CD14-positive monocyte (primary cell): ENCODE results near the gene ZNF274. TPM values are rescaled to one million over a fixed set of nuclear protein-coding genes. Genes with fewer than 3 reads are reported as not detected.
A peak's percentile ranks its signal among the peaks of the same experiment; 100 is the strongest.

Source experiments
- DNase-seq, 3 donors: peaks; one replicate each; pipeline ENCODE4 v3.0.0-alpha.2; 2011 to 2022
- H2AFZ ChIP-seq: 2 replicates; pipeline ENCODE4 v1.6.0; 2012; ENCODE audit warnings: mild to moderate bottlenecking, low read depth, low read length, inconsistent platforms; ENCODE audit not compliant: insufficient read depth, poor library complexity, severe bottlenecking
- H3K27ac ChIP-seq, 2 donors: 1 replicate in 1 of 2; 2 replicates in 1 of 2; pipeline ENCODE4 v1.5.1; 2012 to 2013; ENCODE audit warnings: low read length in 2 of 2, control low read depth in 1 of 2, inconsistent platforms in 1 of 2, low read depth in 1 of 2, mild to moderate bottlenecking in 1 of 2
- H3K27me3 ChIP-seq, 2 donors: one replicate each; pipeline versions ENCODE4 v1.6.0 to v1.6.1; 2011 to 2013; ENCODE audit warnings: low read length in 2 of 2; ENCODE audit not compliant: control insufficient read depth in 2 of 2, insufficient read depth in 2 of 2
- H3K36me3 ChIP-seq, 2 donors: replicated peaks in 1 of 2; 1 replicate in 1 of 2; 2 replicates in 1 of 2; pipeline versions ENCODE4 v1.5.1 to v1.6.1; 2012 to 2013; ENCODE audit warnings: low read length in 2 of 2, control low read depth in 1 of 2, inconsistent platforms in 1 of 2, mild to moderate bottlenecking in 1 of 2; ENCODE audit not compliant: insufficient read depth in 2 of 2, control insufficient read depth in 1 of 2
- H3K4me1 ChIP-seq, 2 donors: 1 replicate in 1 of 2; 2 replicates in 1 of 2; pipeline versions ENCODE4 v1.5.1 to v1.6.1; 2012 to 2013; ENCODE audit warnings: low read length in 2 of 2, control low read depth in 1 of 2, inconsistent platforms in 1 of 2, mild to moderate bottlenecking in 1 of 2, moderate library complexity in 1 of 2; ENCODE audit not compliant: insufficient read depth in 2 of 2, control insufficient read depth in 1 of 2
- H3K4me2 ChIP-seq: replicated peaks from 2 replicates; pipeline ENCODE3; 2012; ENCODE audit warnings: low read length, moderate library complexity, mild to moderate bottlenecking; ENCODE audit not compliant: poor library complexity, severe bottlenecking; ENCODE audit errors: extremely low read depth
- H3K4me3 ChIP-seq, 3 experiments: fragments of 200-600 bp in 1 of 3; sonication (generic) in 1 of 3; replicated peaks in 1 of 3; 1 replicate in 2 of 3; 2 replicates in 1 of 3; pipeline ENCODE4 v1.5.1; 2011 to 2013; ENCODE audit warnings: low read length in 3 of 3, mild to moderate bottlenecking in 3 of 3, control low read depth in 2 of 3, low read depth in 2 of 3, inconsistent platforms in 1 of 3, moderate library complexity in 1 of 3
- H3K79me2 ChIP-seq: 2 replicates; pipeline ENCODE4 v1.6.0; 2012; ENCODE audit warnings: mild to moderate bottlenecking, control low read depth, inconsistent platforms, low read length, moderate library complexity; ENCODE audit not compliant: insufficient read depth
- H3K9ac ChIP-seq: 2 replicates; pipeline ENCODE4 v1.6.0; 2017; ENCODE audit warnings: low read length, mild to moderate bottlenecking; ENCODE audit not compliant: insufficient read depth, poor library complexity, severe bottlenecking
- H3K9me3 ChIP-seq, 2 donors: replicated peaks in 1 of 2; 1 replicate in 1 of 2; 2 replicates in 1 of 2; pipeline versions ENCODE4 v1.5.1 to v1.6.1; 2012 to 2013; ENCODE audit warnings: low read length in 2 of 2, control low read depth in 1 of 2; ENCODE audit not compliant: control insufficient read depth in 1 of 2, insufficient read depth in 1 of 2
- H4K20me1 ChIP-seq: 2 replicates; pipeline ENCODE4 v1.6.0; 2012; ENCODE audit warnings: mild to moderate bottlenecking, low read length, control low read depth, moderate library complexity; ENCODE audit not compliant: insufficient read depth
- H3K27ac Mint-ChIP-seq, 7 donors: one replicate each; pipeline ENCODE4 v1.8.0; 2020; ENCODE audit warnings: mild to moderate bottlenecking in 7 of 7, mixed read lengths in 7 of 7, moderate library complexity in 6 of 7, inconsistent platforms in 2 of 7
- H3K27me3 Mint-ChIP-seq, 3 donors: one replicate each; pipeline ENCODE4 v1.8.0; 2021 to 2022; ENCODE audit warnings: low read depth in 3 of 3, mild to moderate bottlenecking in 3 of 3, mixed read lengths in 3 of 3, moderate library complexity in 3 of 3, inconsistent platforms in 1 of 3
- H3K36me3 Mint-ChIP-seq, 2 donors: one replicate each; pipeline ENCODE4 v1.8.0; 2020; ENCODE audit warnings: mixed read lengths in 2 of 2, inconsistent platforms in 1 of 2, mild to moderate bottlenecking in 1 of 2
- H3K4me1 Mint-ChIP-seq: one replicate; pipeline ENCODE4 v1.8.0; 2020; ENCODE audit warnings: mild to moderate bottlenecking, mixed read lengths
- H3K4me3 Mint-ChIP-seq, 2 donors: one replicate each; pipeline ENCODE4 v1.8.0; 2020; ENCODE audit warnings: mild to moderate bottlenecking in 2 of 2, mixed read lengths in 2 of 2, moderate library complexity in 1 of 2
- H3K9me3 Mint-ChIP-seq, 7 donors: one replicate each; pipeline ENCODE4 v1.8.0; 2020 to 2022; ENCODE audit warnings: mixed read lengths in 7 of 7, mild to moderate bottlenecking in 6 of 7, moderate library complexity in 6 of 7, inconsistent platforms in 2 of 7
- CTCF ChIP-seq: fragments of 200-600 bp; IDR thresholded peaks from one replicate; pipeline ENCODE4 v1.8.0; 2022; ENCODE audit warnings: antibody characterized with exemption, mild to moderate bottlenecking
- WGBS: methylation state at CpG from one replicate; pipeline ENCODE4 v1.1.5; 2013; ENCODE audit warnings: missing lambda C conversion rate; ENCODE audit not compliant: insufficient coverage; 5-methylcytosine and 5-hydroxymethylcytosine counted together
- intact Hi-C, 2 donors: fragments of 100-400 bp; cut with micrococcal nuclease; formaldehyde crosslinking; loops; one replicate each; pipeline versions ENCODE4 v1.15.0 to v1.15.1; 2023
- polyA plus RNA-seq, 3 donors: library from polyadenylated mRNA; depleted of rRNA in 1 of 3; unstranded in 2 of 3; stranded (reverse) in 1 of 3; fragments of 300-500 nt in 2 of 3; fragments of >200 nt in 1 of 3; fragmentation: Illumina TruSeq in 2 of 3; gene quantifications; 1 replicate in 2 of 3; 2 replicates in 1 of 3; pipeline ENCODE4 v1.2.3, GENCODE V29; 2012 to 2021

Gene ZNF274
- polyA plus RNA-seq, 3 donors = 5.8 to 10.1 (median 9.0) TPM

GRCh38 chr19:58229255-58229639, 46.4 kb downstream of the ZNF274 start:
- intact Hi-C loops = no loop called here
- Mint-ChIP-seq H3K36me3 (peaks cover 44 to 53% of the 10 kb centered on the region in 2 donors), H3K4me1 (peaks cover 14% of the 10 kb centered on the region), H3K27me3 (peaks cover 0 to 3% (median 2%) of the 10 kb centered on the region in 3 donors), H3K4me3 (peak overlapping the region; percentile 94 to 97), H3K9me3 (peaks cover 44 to 94% (median 81%) of the 10 kb centered on the region in 7 donors), H3K27ac (no peak overlapping the region)
- Histone ChIP-seq H3K36me3 (peaks cover 21 to 44% of the 10 kb centered on the region in 2 donors), H3K9me3 (peaks cover 67 to 76% of the 10 kb centered on the region in 2 donors), H3K9ac (no peak overlapping the region), H3K4me3 (peak overlapping the region; percentile 51 to 88 (median 60)), H3K79me2 (no peaks in the 10 kb centered on the region), H3K4me1 (peaks cover 13 to 14% of the 10 kb centered on the region in 2 donors), H3K27me3 (no peaks in the 10 kb centered on the region), H3K4me2 (peak overlapping the region; percentile 92), H2AFZ (peak overlapping the region; percentile 99), H4K20me1 (no peaks in the 10 kb centered on the region), H3K27ac (no peak overlapping the region)
- 63% methylated on average over 10 of the region's 13 CpGs for WGBS
- no peak for TF ChIP-seq CTCF
- no peak for DNase-seq

- TF ChIP-seq CTCF = no peak
- peaks cover 69 to 85% of the 10 kb centered on the region in 2 donors for H3K36me3 Mint-ChIP-seq
- 100% methylated on average over 8 of the region's 10 CpGs for WGBS
- no peaks in the 10 kb centered on the region for H3K27me3 ChIP-seq
- H2AFZ ChIP-seq = no peak overlapping the region
- H3K9ac ChIP-seq = no peak overlapping the region
- intact Hi-C loops = no loop called here
- H3K27ac Mint-ChIP-seq = no peak overlapping the region
- H3K9me3 ChIP-seq = peaks cover 88 to 89% of the 10 kb centered on the region in 2 donors
- H4K20me1 ChIP-seq = no peaks in the 10 kb centered on the region
- DNase-seq = no peak
- no peak overlapping the region for H3K4me3 Mint-ChIP-seq
- H3K27me3 Mint-ChIP-seq = no peaks in the 10 kb centered on the region
- H3K4me3 ChIP-seq = peak overlapping the region in 1 of 3 experiments; percentile 25
- peaks cover 14 to 75% of the 10 kb centered on the region in 2 donors for H3K36me3 ChIP-seq
- no peak overlapping the region for H3K4me2 ChIP-seq
- no peak overlapping the region for H3K27ac ChIP-seq
- H3K79me2 ChIP-seq = no peaks in the 10 kb centered on the region
- no peaks in the 10 kb centered on the region for H3K4me1 ChIP-seq
- peaks cover 61 to 95% (median 86%) of the 10 kb centered on the region in 7 donors for H3K9me3 Mint-ChIP-seq
- H3K4me1 Mint-ChIP-seq = no peaks in the 10 kb centered on the region
These were observed 54.5 kb downstream of the ZNF274 start for GRCh38 chr19:58237324-58237723.
